Breast epithelium (tissue), 4 donors: ENCODE measurements around the gene PTPRM. TPM values are rescaled to one million over a fixed set of nuclear protein-coding genes. Genes with fewer than 3 reads are reported as not detected.

ENCODE experiments used
- DNase-seq, 2 donors: peaks; one replicate each; pipeline ENCODE4 v3.0.0-alpha.2; 2019; ENCODE audit warnings: low spot score in 2 of 2
- H3K27ac ChIP-seq, 2 donors: fragments of 200-600 bp; sonication (generic) in 1 of 2; one replicate each; pipeline ENCODE4 v1.5.1; 2016 to 2019; ENCODE audit warnings: mild to moderate bottlenecking in 1 of 2
- H3K27me3 ChIP-seq, 2 donors: fragments of 200-600 bp; sonication (generic) in 1 of 2; one replicate each; pipeline versions ENCODE4 v1.5.1 to v1.6.0; 2017 to 2019; ENCODE audit warnings: control low read depth in 1 of 2, mild to moderate bottlenecking in 1 of 2
- H3K36me3 ChIP-seq: fragments of 200-600 bp; one replicate; pipeline ENCODE4 v1.5.1; 2019
- H3K4me1 ChIP-seq, 2 donors: fragments of 200-600 bp; sonication (generic); one replicate each; pipeline ENCODE4 v1.5.1; 2016 to 2019; ENCODE audit warnings: control low read depth in 1 of 2
- H3K4me3 ChIP-seq, 3 donors: fragments of 200-600 bp; sonication (generic); 1 replicate in 2 of 3; 2 replicates in 1 of 3; pipeline ENCODE4 v1.5.1; 2016 to 2019; ENCODE audit warnings: mild to moderate bottlenecking in 3 of 3, moderate library complexity in 2 of 3
- H3K9me3 ChIP-seq, 2 donors: fragments of 200-600 bp; sonication (generic) in 1 of 2; one replicate each; pipeline ENCODE4 v1.5.1; 2016 to 2019; ENCODE audit warnings: control low read depth in 1 of 2
- CTCF ChIP-seq, 3 donors: fragments of 450-650 bp; IDR thresholded peaks; one replicate each; pipeline ENCODE4 v1.5.1; 2016 to 2017; ENCODE audit warnings: antibody characterized with exemption in 3 of 3, mild to moderate bottlenecking in 3 of 3, moderate library complexity in 3 of 3
- POLR2A ChIP-seq: fragments of 450-650 bp; IDR thresholded peaks from one replicate; pipeline ENCODE4 v1.6.1; 2016; ENCODE audit warnings: antibody characterized with exemption, mild to moderate bottlenecking, moderate library complexity
- POLR2AphosphoS5 ChIP-seq, 3 donors: sonication (generic); formaldehyde crosslinking; IDR thresholded peaks; one replicate each; pipeline ENCODE4 v1.6.1; 2017; ENCODE audit warnings: antibody characterized with exemption in 3 of 3
- intact Hi-C: fragments of 100-400 bp; cut with DNase I; formaldehyde crosslinking; loops from one replicate; pipeline ENCODE4 v1.15.1; 2023; ENCODE audit warnings: low total_unique reads
- total RNA-seq, 3 donors: library from RNA; depleted of rRNA; stranded (reverse); fragments of >200 nt; gene quantifications; one replicate each; pipeline ENCODE4 v1.1.0, GENCODE V29; 2016

The PTPRM gene
- total RNA-seq, 3 donors from 2014 or later = 41.7 to 181 (median 140) TPM

GRCh38 chr18:8197499-8197898 is 630.4 kb downstream of the PTPRM start:
- intact Hi-C loops = no loop called here
- TF ChIP-seq POLR2AphosphoS5 (IDR thresholded peaks at IDR 0.05) (no peak), POLR2A (no peak), CTCF (IDR thresholded peaks at IDR 0.05) (no peak)

GRCh38 chr18:8207996-8208395 is 640.9 kb downstream of the PTPRM start:
- Histone ChIP-seq H3K27me3 (no peaks in the 10 kb centered on the region), H3K36me3 (peaks cover 5% of the 10 kb centered on the region), H3K4me3 (no peak overlapping the region), H3K27ac (no peak overlapping the region), H3K4me1 (no peaks in the 10 kb centered on the region), H3K9me3 (no peaks in the 10 kb centered on the region)
- intact Hi-C loops = no loop called here
- no peak for DNase-seq
- TF ChIP-seq POLR2A = no peak
- no peak for TF ChIP-seq CTCF (IDR thresholded peaks at IDR 0.05)
- no peak for TF ChIP-seq POLR2AphosphoS5 (IDR thresholded peaks at IDR 0.05)

More at GRCh38 chr18:8197499-8197898, 630.4 kb downstream of the PTPRM start:
- Histone ChIP-seq H3K27me3 (no peaks in the 10 kb centered on the region), H3K4me3 (no peak overlapping the region), H3K4me1 (no peaks in the 10 kb centered on the region), H3K27ac (no peak overlapping the region), H3K36me3 (no peaks in the 10 kb centered on the region), H3K9me3 (no peaks in the 10 kb centered on the region)
- DNase-seq = no peak

GRCh38 chr18:8208716-8209115 is 641.6 kb downstream of the PTPRM start:
- Histone ChIP-seq H3K27ac (no peak overlapping the region), H3K9me3 (no peaks in the 10 kb centered on the region), H3K4me3 (no peak overlapping the region), H3K4me1 (no peaks in the 10 kb centered on the region), H3K27me3 (no peaks in the 10 kb centered on the region), H3K36me3 (peaks cover 5% of the 10 kb centered on the region)
- intact Hi-C loops = no loop called here
- TF ChIP-seq POLR2AphosphoS5 (IDR thresholded peaks at IDR 0.05) = no peak
- TF ChIP-seq CTCF (IDR thresholded peaks at IDR 0.05) = no peak
- TF ChIP-seq POLR2A = no peak
- no peak for DNase-seq

GRCh38 chr18:8212896-8213780 is 646.0 kb downstream of the PTPRM start:
- Histone ChIP-seq H3K9me3 (no peaks in the 10 kb centered on the region), H3K4me1 (no peaks in the 10 kb centered on the region), H3K4me3 (no peak overlapping the region), H3K27me3 (no peaks in the 10 kb centered on the region), H3K36me3 (no peaks in the 10 kb centered on the region), H3K27ac (no peak overlapping the region)
- intact Hi-C loops = no loop called here
- TF ChIP-seq CTCF (IDR thresholded peaks at IDR 0.05) (no peak), POLR2A (no peak), POLR2AphosphoS5 (IDR thresholded peaks at IDR 0.05) (no peak)
- DNase-seq = no peak

- intact Hi-C loops = no loop called here
- no peak for DNase-seq
Measured at GRCh38 chr18:8215741-8216140, 648.6 kb downstream of the PTPRM start.

More at GRCh38 chr18:8215741-8216140, 648.6 kb downstream of the PTPRM start:
- no peaks in the 10 kb centered on the region for H3K9me3 ChIP-seq
- TF ChIP-seq POLR2A (no peak), CTCF (IDR thresholded peaks at IDR 0.05) (no peak), POLR2AphosphoS5 (IDR thresholded peaks at IDR 0.05) (no peak)
- no peak overlapping the region for H3K27ac ChIP-seq
- H3K4me1 ChIP-seq = no peaks in the 10 kb centered on the region
- H3K27me3 ChIP-seq = no peaks in the 10 kb centered on the region
- H3K4me3 ChIP-seq = no peak overlapping the region
- H3K36me3 ChIP-seq = no peaks in the 10 kb centered on the region
